T-helper 22 cell (primary cell): ENCODE results near the gene DCC.
"Not testable (repeated sequence)": the region's sequence is repeated elsewhere in the genome, so short reads cannot be mapped to it uniquely, and the experiment has no call there.

Experiments
- DNase-seq: peaks from one replicate; pipeline ENCODE4 v3.0.0-alpha.2; 2020; ENCODE audit warnings: low read depth

Gene DCC

DNA sequence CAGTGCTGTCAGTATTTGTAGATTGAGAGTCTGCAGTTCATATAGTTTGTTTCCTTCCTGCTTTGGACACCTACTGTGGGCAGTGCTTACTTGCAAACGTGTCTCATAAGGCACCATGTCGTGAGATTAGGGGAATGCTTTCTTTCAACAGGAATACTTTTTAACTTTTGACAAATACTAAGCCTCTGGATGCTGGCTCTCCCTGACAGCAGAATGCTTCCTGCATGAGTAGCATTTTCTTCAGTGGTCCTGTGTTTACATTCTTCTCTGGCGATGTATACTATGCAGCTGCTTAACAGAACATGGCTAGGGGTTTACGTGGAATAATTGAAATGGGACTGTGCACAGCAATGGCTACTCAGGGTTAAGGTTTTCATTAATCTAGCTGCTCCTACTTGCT, 1077.0 kb downstream of the DCC start:
- no peak for DNase-seq

DNA sequence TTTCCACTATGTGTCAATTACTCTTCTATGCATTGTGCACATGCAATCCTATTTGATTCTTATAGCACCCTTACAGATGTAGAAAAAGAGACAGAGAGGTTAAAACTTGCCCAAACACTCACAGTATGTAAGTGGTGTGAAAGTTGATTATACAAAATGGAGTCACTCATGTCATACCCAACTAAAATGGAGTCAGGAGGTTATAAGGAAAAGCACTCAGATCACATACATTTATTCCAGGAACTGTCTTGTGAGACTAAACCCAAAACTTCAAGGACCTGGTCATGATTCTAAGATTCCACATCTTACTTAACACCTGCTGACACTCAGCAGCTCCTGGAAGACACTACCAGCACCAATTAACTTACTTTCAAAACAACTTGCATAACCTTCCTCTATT, 1081.9 kb downstream of the DCC start:
- no peak for DNase-seq

DNA sequence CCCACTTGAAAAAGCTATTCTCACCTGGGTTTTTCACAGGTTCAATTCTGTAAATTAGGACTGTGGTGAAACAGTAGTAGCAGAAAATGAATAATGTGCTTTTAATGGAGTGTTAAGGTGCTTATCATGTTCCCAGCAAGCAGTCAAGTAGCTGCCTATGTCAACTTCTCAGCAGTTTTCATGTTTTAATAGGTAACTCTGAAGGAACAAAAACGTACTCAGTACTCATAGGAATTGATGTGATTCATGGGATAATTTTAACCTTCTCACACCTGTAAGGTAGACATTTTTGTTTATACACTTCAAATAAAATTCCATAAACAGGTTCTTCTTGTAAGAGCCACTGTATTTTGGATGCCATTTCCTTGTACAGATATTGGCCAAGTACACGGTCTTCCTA, 1082.9 kb downstream of the DCC start:
- no peak for DNase-seq

DNA sequence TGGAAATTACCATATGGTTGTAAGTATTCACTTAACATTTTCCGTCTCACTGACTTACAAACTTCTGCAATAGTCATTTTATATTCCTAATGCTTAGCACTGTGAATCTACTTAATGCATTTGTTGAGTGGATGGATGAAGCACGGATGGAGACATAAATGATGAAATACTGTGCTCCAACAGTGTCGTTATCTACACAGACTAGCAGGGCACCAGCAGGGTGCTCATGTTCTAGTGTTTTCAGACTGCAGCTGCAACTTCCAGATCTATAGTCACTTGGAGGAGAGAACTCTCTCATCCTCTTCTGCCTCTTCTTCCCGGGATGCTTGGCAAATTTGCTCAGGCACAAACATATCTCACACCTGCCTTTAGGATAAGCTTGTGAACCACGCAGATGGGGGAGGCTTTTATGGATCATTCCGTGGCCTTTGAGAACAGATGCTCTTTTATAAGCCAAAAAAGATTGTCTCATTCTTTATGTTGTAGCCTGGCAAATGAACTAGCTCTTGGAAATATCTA, 1086.7 kb downstream of the DCC start:
- no peak for DNase-seq

DNA sequence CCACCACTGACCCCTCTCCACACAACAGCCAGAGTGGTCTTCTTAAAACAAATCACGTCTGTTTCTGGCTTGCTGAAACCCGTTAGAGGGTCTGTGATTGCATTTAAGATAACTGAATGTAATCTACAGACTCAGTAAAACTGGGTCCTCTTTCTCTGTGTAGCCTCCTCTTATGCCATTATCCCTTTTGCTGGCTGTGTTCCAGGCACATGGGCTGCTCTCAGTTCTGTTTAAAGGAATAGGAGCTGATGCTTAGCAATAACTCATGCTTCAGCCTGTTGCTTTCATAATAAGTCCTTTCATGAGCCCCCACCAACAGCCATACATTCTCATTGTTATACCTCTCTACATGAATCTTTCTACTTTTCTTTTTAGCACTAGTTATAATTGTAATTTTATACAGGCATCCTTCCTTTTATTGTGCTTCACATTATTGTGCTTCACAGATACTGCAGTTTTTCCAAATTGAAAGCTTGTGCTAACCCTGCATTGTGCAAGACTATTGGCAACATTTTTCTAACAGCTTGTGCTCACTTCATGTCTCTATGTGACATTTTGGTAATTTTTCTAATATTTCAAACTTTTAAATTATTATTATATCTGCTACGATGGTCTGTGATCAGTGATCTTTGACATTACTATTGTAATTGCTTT, 1101.9 kb downstream of the DCC start:
- no peak for DNase-seq

DNA sequence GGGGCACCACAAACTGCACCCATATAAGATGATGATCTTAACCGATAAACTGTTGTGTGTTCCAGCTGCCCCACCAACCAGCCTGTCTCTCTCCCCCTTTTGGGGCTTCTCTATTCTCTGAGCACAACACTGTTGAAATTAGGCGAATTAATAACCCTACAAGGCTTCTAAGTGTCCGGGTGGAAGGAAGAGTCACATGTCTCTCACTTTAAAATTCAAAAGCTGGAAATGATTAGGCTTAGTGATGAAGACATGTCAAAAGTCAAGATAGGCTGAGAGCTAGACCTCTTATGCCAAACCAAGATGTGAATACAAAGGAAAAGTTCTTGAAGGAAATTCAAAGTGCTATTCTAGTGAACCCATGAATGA, 1102.4 kb downstream of the DCC start:
- no peak for DNase-seq

DNA sequence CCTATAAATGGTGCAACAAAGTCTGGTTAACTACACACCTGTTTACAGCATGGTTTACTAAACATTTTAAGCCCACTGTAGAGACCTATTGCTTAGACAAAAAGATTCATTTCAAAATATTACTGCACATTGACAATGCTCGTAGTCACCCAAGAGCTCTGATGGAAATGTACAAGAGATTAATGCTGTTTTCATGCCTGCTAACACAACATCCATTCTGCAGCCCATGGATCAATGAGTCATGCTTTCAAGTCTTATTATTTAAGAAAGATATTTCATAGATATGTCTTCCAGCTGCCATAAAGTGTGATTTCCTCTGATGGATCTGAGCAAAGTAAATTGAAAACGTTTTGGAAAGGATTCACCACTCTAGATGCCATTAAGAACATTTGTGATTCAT, 1103.3 kb downstream of the DCC start:
- no peak for DNase-seq

DNA sequence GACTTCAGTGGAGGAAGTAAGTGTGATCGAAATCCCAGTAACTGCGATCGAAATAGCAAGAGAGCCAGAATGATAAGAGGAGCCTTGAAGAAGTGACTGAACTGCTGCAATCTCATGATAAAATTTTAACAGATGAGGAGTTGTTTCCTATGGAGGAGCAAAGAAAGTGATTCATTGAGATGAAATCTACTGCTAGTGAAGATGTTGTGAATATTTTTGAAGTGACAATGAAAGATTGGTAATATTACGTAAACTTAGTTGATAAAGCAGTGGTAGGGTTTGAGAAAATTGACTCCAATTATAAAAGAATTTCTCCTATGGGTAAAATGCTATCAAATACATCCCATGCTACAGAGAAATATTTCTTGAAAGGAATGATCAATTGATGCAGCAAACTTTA, 1103.8 kb downstream of the DCC start:
- DNase-seq: no peak

DNA sequence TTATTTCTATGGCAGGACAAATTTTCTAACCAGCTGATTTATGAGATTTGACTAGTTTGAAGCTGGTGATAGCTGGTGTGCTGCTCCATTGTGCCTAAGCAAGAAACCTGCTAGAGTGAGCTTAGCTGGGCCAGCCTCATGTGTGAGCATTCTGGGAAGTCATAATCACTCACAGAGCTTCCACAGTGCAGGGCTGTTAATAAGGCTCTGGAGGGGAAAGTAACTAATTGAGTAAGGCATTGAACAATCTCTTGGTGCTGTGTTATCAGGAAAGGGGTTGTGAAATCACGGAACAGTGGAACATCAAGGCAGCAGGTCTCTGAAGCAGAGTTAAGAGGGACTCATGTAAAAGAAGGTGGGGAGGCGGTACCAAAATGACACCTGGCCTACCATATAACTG, 1111.9 kb downstream of the DCC start:
- DNase-seq: no peak

DNA sequence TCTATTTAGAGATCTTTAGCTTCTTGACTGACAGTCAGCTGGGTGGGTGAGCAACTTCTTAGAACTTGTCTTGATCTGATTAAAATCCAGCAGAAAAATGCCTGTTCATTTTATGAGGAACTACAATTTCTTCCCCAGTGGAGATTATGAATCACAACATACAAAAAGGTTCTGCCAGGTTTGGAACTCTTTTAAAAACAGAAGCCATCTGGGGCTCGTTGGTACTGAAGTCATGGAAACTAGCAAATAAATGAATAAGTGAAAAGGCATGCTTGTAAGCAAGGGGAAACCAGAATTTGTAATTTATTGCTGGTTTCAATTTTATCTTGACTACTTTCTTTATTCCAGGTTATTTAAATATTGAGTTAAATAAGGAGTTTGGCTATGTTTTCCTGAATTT, 1117.1 kb downstream of the DCC start:
- DNase-seq: no peak

DNA sequence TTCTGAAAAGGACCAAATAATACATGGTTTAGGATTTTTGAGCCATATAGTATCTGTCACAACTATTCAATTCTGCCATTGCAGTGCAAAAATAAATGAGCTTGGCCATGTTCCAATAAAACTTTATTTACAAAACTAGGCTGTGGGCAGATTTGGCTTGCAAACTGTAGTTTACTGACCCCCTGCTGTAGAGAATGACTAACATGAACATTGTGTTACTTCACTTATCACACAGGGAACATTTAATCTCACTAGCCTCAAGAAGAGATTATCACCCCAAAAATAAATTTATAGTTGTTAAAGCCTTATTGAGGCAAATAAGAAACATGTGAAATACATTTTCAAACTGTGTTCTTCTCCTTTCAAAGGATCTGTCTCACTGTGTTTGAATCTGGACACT, 1118.3 kb downstream of the DCC start:
- DNase-seq: no peak

DNA sequence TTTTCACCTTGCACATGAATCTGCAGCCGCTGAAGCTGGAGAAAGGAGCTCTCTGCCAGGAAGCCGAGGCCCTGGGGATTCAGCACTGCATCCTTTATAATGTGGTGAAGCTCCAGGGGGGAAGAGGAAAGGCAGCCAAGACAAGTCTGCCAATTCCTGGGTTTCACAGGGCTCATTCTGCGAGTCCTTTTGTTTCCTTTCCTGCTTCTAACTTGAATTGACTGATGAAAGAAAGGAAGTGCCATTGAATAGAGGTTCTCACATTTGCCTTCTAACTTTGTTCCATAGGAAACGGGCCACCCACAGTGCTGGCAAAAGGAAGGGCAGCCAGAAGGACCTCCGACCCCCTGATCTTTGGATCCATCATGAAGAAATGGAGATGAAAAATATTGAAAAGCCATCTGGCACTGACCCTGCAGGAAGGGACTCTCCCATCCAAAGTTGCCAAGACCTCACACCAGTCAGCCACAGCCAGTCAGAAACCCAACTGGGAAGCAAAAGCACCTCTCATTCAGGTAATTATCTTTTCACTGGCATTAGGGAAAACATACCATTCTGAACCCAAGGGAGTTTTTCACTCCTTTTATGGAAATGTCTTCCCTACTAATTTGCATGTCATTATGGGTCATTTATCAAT, 1119.1 kb downstream of the DCC start:
- DNase-seq: no peak

DNA sequence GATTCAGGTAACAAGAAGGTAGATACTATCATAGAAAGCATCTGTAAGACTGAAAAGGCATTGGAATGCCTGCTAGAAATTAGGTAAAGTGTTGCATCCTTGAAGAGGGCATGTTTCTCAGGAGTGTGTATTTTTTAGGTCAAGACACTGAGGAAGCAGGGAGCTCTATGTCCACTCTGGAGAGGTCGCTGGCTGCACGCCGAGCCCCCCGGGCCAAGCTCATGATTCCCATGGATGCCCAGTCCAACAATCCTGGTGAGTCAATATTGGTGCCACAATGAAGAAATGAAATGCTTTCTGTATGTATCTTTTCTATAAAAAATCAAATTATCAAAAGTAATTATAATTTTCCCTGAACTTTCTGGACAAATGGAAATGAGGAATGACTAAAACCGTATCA, 1127.8 kb downstream of the DCC start:
- DNase-seq: no peak

DNA sequence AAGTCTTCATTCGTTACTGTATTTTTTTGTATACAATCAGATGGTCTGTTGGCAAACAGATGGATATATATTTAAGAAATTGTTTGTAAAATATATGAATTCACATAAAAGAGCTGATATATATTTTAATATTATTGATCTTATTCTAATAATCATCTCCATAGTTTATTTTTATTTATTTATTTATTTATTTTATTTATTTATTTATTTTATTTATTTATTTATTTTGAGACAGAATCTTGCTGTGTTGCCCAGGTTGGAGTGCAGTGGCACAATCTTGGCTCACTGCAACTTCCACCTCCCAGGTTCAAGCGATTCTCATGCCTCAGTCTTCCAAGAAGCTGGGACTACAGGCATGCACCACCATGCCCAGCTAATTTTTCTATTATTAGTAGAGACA, 1128.2 kb downstream of the DCC start:
- DNase-seq: not testable (repeated sequence)

DNA sequence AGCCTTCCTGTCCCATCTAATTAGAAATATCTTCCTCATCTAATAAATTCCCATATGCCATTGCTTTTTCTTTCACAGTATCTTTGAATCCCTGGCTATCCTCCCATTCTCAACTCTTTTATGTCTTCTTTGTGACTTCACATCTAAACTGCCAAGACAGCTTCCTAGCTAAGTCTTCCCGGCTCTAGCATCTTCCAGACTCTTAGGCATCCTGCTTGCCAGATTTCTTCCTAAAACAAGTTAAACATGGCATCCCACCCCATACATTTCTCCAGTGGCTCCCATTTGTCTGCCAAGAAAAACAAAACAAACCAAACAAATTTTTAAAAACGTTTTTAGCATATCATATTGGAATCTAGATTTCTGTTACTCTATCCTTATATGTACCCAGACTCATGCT, 1132.5 kb downstream of the DCC start:
- DNase-seq: no peak

DNA sequence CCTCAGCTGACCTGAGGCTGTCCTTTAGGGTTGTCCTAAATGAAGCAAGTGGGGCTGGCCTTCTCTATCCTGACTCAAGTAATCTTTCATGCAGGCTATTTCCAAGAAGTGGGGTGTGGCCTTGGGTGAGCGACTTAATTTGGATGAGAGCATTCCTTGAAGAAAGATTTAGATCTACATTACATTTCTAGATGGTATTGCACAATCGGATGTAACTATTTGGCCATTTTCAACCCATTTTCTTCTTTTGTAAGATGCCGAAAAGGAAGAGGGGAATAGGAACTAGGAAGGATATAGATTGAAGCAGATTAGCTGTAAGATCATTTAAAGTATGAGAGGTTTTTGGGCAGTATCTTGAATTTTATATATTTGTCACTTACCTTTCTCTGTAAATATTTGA, 1138.2 kb downstream of the DCC start:
- DNase-seq: no peak

DNA sequence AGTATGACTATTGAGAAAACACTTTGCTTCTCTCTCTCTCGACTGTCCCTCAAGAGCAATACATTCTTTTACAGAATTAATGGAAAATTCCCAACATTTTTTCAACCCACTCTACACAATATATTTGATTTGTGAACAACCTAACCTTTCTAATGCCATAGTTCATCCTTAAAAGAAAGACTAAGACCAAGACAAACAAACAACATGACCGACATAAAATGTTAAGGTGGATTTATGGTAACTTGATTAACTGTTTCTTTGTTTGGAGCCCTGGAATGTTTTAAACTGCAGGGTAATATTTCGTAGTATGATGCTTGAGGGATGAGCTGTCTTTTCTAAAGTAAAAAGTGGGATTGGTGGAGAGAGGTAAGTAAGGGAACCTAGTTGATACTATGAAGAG, 1146.3 kb downstream of the DCC start:
- DNase-seq: no peak

DNA sequence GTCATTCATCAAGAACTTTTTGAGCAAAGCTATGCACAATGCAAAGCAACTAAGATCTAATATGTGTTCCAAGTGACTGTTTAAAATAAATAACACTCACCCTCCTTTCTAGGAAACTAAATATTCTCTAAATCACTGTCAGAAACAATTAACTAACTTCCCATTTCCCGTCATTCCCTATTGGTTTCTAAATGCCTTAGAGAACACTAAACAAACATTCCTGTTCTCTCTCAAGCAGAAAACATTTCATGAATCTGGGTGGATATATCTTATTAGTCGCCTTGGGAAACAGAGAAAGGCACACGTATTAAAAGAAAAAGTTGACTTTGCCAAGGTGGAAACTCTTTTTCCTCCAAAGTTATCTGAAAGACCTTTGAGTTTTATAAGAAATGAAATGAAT, 1149.3 kb downstream of the DCC start:
- no peak for DNase-seq

DNA sequence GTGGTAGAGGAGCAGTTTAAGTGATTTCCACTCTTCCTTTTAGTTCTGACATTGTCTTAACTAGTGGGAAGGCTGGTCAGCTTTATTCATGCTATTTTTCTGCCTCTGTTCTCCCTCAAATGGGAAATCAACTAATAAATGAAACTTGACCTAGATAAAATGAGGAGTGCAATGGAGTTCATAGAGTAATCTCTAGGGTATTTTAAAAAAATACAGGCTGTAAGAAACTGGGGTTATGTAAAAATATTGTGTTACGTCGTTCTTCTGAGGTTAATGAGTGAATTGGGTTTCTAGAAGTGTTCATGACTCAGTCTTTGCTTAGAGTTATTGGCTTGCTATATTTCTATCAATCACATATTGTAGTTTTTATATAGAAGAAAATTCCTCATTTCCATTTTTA, 1150.0 kb downstream of the DCC start:
- DNase-seq: no peak

DNA sequence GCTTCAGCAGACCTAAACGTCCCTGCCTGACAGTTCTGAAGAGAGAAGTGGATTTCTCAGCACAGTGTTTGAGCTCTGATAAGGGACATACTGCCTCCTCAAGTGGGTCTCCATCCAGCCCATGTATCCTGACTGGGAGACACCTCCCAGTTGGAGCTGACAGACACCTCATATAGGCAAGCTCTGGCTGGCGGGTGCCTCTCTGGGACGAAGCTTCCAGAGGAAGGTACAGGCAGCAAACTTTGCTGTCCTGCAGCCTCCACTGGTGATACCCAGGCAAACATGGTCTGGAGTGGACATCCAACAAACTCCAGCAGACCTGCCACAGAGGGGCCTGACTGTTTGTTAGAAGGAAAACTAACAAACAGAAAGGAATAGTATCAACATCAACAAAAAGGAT, 1156.0 kb downstream of the DCC start:
- DNase-seq: no peak

DNA sequence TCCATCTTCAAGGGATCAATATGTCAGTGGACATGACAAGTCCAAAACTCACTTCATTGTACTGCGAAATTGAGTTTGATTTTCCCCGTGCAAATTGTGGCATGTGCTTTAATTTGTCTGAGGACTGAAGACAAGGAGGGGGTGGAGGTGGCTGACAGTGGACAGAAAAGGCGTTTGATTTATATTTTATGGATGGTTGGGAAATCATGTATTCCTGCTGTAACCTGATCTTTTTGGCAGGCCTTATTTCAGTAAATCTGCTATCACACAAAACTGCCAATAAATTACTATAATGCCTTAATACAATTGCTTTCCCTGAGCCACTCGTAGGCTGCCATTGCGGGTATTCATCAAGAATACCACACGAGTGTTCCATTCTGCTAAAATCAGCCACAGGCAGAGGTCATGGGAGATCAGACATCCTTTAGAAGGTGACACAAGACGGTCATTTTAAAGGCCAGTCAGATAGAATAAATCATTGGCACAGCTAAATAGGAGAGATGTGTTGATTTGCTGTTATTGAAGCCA, 1164.0 kb downstream of the DCC start:
- DNase-seq: no peak

DNA sequence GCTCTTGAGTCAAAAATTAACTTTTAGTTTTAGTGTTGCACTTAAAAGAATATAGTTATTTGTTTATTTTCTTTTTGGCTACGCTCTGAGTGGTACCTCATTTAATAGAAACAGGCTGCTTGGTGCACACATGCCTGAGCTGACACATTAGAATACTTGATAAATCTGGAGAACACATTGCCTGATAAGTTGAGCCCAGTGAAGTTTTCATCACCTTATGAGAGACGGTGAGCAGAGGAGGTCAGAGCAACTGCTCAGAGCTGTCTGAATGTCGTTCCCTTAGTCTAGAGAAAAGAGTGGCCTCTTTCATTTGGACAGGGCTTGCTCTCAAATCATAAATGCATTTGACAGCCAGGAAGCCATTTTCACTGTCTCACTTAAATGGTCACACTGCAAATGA, 1168.5 kb downstream of the DCC start:
- no peak for DNase-seq

DNA sequence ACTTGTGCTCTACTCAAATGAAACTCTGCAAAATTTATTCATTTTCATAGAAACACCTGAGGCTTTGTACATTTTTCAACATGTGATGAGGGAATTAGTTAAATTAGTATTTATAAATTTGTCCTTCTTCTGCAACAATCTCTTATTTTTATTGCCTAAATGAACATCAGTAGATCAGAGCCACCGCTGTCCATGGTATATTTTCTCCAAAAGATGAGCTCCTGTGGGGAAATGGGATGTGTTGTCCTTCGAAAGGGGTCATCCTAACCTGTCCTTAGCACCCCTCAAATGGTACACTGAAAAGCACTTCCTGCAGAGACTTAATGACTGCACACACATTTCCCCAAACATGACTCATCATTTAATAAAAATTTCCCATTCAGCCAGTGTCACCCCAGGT, 1169.9 kb downstream of the DCC start:
- no peak for DNase-seq

DNA sequence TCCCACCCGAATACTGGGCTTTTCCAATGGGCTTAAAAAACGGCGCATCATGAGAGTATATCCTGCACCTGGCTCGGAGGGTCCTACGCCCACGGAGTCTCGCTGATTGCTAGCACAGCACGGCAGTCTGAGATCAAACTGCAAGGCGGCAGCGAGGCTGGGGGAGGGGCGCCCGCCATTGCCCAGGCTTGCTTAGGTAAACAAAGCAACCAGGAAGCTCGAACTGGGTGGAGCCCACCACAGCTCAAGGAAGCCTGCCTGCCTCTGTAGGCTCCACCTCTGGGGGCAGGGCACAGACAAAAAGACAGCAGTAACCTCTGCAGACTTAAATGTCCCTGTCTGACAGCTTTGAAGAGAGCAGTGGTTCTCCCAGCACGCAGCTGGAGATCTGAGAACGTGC, 1171.7 kb downstream of the DCC start:
- DNase-seq: not testable (repeated sequence)
